Measurements from ENCODE around the gene GPR180. TPM values are rescaled to one million over a fixed set of nuclear protein-coding genes. Genes with fewer than 3 reads are reported as not detected.

The GPR180 gene
- total and polyA plus RNA-seq, 3 experiments from 2014 or later, result 1.9 to 6.9 (median 6.6) TPM

DNA sequence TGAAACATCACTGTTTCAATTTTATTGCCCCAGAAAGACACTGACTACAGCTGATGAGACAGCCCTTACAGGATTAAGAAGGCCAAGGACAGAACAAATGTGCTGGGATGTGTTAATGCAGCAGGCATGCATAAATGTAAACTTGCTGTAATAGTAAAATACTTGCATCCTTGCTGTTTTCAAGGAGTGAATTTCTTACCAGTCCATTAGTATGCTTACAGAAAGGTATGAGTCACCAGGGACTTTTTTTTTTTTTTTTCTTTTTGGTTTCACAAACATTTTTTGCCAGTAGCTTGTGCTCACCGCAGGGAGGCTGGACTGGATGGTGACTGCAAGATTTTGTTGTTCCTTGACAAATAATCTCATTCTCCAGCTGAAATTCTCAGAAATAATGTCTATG, 55.1 kb downstream of the GPR180 start:
- H3K4me3 ChIP-seq (ENCODE audit: low read length), result no peak overlapping the region
- no peaks in the 10 kb centered on the region for H3K27me3 ChIP-seq (ENCODE audit: insufficient read depth, low read length, poor library complexity, severe bottlenecking)
- no peak overlapping the region for H3K27ac ChIP-seq (ENCODE audit: low read depth, low read length)
- H3K36me3 ChIP-seq (ENCODE audit: insufficient read depth, low read length), result no peaks in the 10 kb centered on the region
- peaks cover 12 to 24% of the 10 kb centered on the region in 2 donors for H3K27me3 Mint-ChIP-seq
- no peaks in the 10 kb centered on the region for H3K9me3 ChIP-seq (ENCODE audit: low read length)
- H3K36me3 Mint-ChIP-seq, result peaks cover 0 to 3% (median 0%) of the 10 kb centered on the region in 3 donors
- H3K27ac Mint-ChIP-seq, result peak overlapping the region in 1 of 8 donors; percentile 64
- H3K4me3 Mint-ChIP-seq, result no peak overlapping the region
- DNase-seq, result no peak
- H3K4me1 Mint-ChIP-seq, result no peaks in the 10 kb centered on the region
- ChIA-PET CTCF (no interaction called here), POLR2A (no interaction called here)
- no peaks in the 10 kb centered on the region for H3K9me3 Mint-ChIP-seq
- H3K4me1 ChIP-seq (ENCODE audit: insufficient read depth, low read length), result no peaks in the 10 kb centered on the region

- Mint-ChIP-seq H3K4me3 (no peak overlapping the region), H3K4me1 (no peaks in the 10 kb centered on the region), H3K36me3 (peaks cover 0 to 3% (median 0%) of the 10 kb centered on the region in 3 donors), H3K27ac (no peak overlapping the region), H3K27me3 (peaks cover 13 to 24% of the 10 kb centered on the region in 2 donors), H3K9me3 (no peaks in the 10 kb centered on the region)
- H3K36me3 ChIP-seq (ENCODE audit: insufficient read depth, low read length), result no peaks in the 10 kb centered on the region
- ChIA-PET CTCF (no interaction called here), POLR2A (no interaction called here)
- no peak overlapping the region for H3K27ac ChIP-seq (ENCODE audit: low read depth, low read length)
- DNase-seq, result no peak
- no peaks in the 10 kb centered on the region for H3K9me3 ChIP-seq (ENCODE audit: low read length)
- no peak overlapping the region for H3K4me3 ChIP-seq (ENCODE audit: low read length)
- H3K4me1 ChIP-seq (ENCODE audit: insufficient read depth, low read length), result no peaks in the 10 kb centered on the region
- no peaks in the 10 kb centered on the region for H3K27me3 ChIP-seq (ENCODE audit: insufficient read depth, low read length, poor library complexity, severe bottlenecking)
Measured at GRCh38 chr13:94657167-94657566, 55.5 kb downstream of the GPR180 start.

GRCh38 chr13:94658926-94659597, 57.4 kb downstream of the GPR180 start:
- Mint-ChIP-seq H3K27me3 (peaks cover 13 to 32% of the 10 kb centered on the region in 2 donors), H3K4me1 (peaks cover 0 to 3% (median 0%) of the 10 kb centered on the region in 3 donors), H3K36me3 (peaks cover 0 to 3% (median 0%) of the 10 kb centered on the region in 3 donors), H3K9me3 (no peaks in the 10 kb centered on the region), H3K27ac (no peak overlapping the region), H3K4me3 (no peak overlapping the region)
- Histone ChIP-seq H3K4me1 (ENCODE audit: insufficient read depth, low read length) (no peaks in the 10 kb centered on the region), H3K9me3 (ENCODE audit: low read length) (no peaks in the 10 kb centered on the region), H3K36me3 (ENCODE audit: insufficient read depth, low read length) (no peaks in the 10 kb centered on the region), H3K4me3 (ENCODE audit: low read length) (no peak overlapping the region), H3K27me3 (ENCODE audit: insufficient read depth, low read length, poor library complexity, severe bottlenecking) (no peaks in the 10 kb centered on the region), H3K27ac (ENCODE audit: low read depth, low read length) (no peak overlapping the region)
- ChIA-PET CTCF (interaction anchor here (1.3 kb wide), 1 partner anchor 224 kb away, joined by 3 read pairs; no protein-coding TSS in a partner anchor), POLR2A (no interaction called here)
- no peak for DNase-seq

DNA sequence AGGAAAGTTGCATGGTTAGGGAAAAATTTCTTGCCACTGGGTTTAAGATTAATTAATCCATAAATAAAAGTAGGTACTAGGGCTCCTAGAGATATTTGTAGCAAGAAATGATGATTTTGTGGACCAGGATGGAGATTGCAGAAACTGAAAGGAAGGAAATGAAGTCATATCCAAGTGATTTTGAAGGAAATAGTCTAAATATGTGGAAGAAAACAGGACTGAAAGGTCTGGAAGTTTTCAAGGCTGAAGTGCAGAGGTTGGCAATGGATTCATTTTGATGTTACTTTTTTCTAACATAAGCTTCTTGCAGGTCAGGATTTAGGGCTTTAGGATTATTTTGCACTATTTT, 57.9 kb downstream of the GPR180 start:
- H3K36me3 ChIP-seq (ENCODE audit: insufficient read depth, low read length), result no peaks in the 10 kb centered on the region
- H3K27me3 ChIP-seq (ENCODE audit: insufficient read depth, low read length, poor library complexity, severe bottlenecking), result no peaks in the 10 kb centered on the region
- H3K27ac ChIP-seq (ENCODE audit: low read depth, low read length), result no peak overlapping the region
- H3K27me3 Mint-ChIP-seq, result peaks cover 11 to 33% of the 10 kb centered on the region in 2 donors
- H3K4me1 Mint-ChIP-seq, result peaks cover 0 to 3% (median 0%) of the 10 kb centered on the region in 3 donors
- no peaks in the 10 kb centered on the region for H3K4me1 ChIP-seq (ENCODE audit: insufficient read depth, low read length)
- no peak for DNase-seq
- H3K36me3 Mint-ChIP-seq, result no peaks in the 10 kb centered on the region
- no peaks in the 10 kb centered on the region for H3K9me3 Mint-ChIP-seq
- H3K9me3 ChIP-seq (ENCODE audit: low read length), result no peaks in the 10 kb centered on the region
- H3K27ac Mint-ChIP-seq, result no peak overlapping the region
- no peak overlapping the region for H3K4me3 ChIP-seq (ENCODE audit: low read length)
- ChIA-PET CTCF (interaction anchor here (1.3 kb wide), 1 partner anchor 224 kb away, joined by 3 read pairs; no protein-coding TSS in a partner anchor), POLR2A (no interaction called here)
- H3K4me3 Mint-ChIP-seq, result no peak overlapping the region

DNA sequence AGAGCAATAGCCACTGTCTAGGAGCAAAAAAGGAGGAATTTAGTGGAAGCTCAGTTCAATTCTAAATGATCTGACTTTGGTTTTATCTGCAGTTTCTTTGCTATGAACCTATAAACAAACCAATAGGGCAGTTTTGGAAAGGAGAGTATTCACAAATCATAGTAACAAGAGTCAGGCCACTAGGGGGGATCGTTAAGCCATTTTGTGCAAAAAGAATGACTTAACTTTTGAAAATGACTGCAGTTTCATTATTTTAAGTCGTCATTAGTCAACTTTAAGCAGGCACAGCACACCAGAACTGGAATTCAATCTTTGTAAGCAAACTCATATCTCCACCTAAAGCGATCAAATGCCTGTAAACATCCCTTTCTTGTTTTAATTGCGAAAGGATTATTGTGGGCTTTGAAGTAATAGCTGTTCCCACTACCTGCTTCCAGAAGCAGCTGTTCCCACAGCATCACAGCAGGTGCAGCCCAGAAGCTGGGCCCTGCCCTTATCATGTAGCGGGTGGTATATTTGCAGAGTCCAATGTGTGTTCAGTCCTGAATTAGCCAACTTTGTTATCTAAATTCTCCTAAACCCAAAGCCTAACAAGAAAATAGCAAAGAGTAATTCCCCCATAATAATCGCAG, 59.2 kb downstream of the GPR180 start:
- Histone ChIP-seq H3K36me3 (ENCODE audit: insufficient read depth, low read length) (no peaks in the 10 kb centered on the region), H3K27me3 (ENCODE audit: insufficient read depth, low read length, poor library complexity, severe bottlenecking) (no peaks in the 10 kb centered on the region), H3K27ac (ENCODE audit: low read depth, low read length) (no peak overlapping the region), H3K9me3 (ENCODE audit: low read length) (no peaks in the 10 kb centered on the region), H3K4me1 (ENCODE audit: insufficient read depth, low read length) (no peaks in the 10 kb centered on the region), H3K4me3 (ENCODE audit: low read length) (no peak overlapping the region)
- POLR2A ChIA-PET, result no interaction called here
- H3K27me3 Mint-ChIP-seq, result peaks cover 11 to 43% of the 10 kb centered on the region in 2 donors
- CTCF ChIA-PET, result no interaction called here
- H3K9me3 Mint-ChIP-seq, result no peaks in the 10 kb centered on the region
- no peaks in the 10 kb centered on the region for H3K36me3 Mint-ChIP-seq
- no peak overlapping the region for H3K4me3 Mint-ChIP-seq
- peaks cover 0 to 3% (median 0%) of the 10 kb centered on the region in 3 donors for H3K4me1 Mint-ChIP-seq
- no peak overlapping the region for H3K27ac Mint-ChIP-seq
- no peak for DNase-seq

DNA sequence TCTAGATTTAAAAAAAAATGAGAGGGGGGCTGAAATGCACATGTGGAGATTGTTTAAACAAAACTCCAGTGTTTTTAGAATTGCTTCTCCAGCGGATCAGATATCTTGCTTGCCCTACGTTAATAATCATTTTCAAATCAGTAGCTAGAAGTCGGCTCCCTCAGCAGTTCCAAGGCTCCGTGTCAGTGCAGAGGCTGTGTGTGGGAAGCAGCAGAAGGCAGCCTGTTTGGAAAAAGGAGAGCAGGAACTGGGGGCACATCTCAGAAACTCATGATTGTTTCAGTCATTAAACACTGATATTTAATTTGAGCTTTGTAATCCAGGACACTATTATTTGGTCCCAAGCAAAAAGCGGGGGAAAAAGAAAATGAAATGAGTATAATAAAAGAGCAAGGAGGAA, 59.7 kb downstream of the GPR180 start:
- ChIA-PET CTCF (no interaction called here), POLR2A (no interaction called here)
- Mint-ChIP-seq H3K27ac (no peak overlapping the region), H3K36me3 (no peaks in the 10 kb centered on the region), H3K4me3 (no peak overlapping the region), H3K9me3 (no peaks in the 10 kb centered on the region), H3K27me3 (peaks cover 11 to 49% of the 10 kb centered on the region in 2 donors), H3K4me1 (peaks cover 0 to 3% (median 0%) of the 10 kb centered on the region in 3 donors)
- Histone ChIP-seq H3K36me3 (ENCODE audit: insufficient read depth, low read length) (no peaks in the 10 kb centered on the region), H3K4me1 (ENCODE audit: insufficient read depth, low read length) (no peaks in the 10 kb centered on the region), H3K4me3 (ENCODE audit: low read length) (no peak overlapping the region), H3K9me3 (ENCODE audit: low read length) (no peaks in the 10 kb centered on the region), H3K27ac (ENCODE audit: low read depth, low read length) (no peak overlapping the region), H3K27me3 (ENCODE audit: insufficient read depth, low read length, poor library complexity, severe bottlenecking) (no peaks in the 10 kb centered on the region)
- DNase-seq, result no peak

DNA sequence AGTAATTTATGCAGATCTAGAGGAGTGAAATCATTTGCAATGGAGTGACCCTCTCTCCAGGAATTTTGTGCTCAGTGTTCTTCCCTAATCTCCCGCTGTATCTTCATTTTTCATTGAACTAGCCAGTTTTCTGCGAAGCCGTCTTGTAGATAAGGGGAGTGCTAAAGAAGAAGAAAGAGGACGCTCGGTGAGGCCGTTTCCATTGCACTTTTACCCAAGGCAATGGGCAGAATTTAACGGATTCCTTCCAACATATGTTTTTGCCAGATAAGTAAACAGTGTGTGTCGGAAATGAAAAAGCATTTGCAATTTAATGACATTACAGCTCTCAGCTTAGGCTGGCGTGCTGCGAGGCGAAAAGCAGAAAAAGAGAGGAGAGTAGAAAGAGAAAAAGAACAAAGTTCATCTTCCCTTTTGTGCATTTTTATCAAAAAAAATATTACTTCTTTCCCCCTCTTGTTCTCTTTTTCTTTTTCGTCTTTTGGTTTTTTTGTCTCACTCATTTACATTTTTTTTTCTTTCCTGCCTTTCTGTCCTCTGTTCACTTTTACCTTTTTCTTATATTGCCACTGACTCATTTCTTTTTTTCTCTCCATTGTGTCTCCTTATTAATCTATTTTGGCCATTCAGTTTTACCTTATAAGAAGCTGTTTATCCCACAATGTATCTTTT, 60.8 kb downstream of the GPR180 start:
- H3K27ac ChIP-seq (ENCODE audit: low read depth, low read length), result peak overlapping the region; percentile 18
- no peaks in the 10 kb centered on the region for H3K36me3 ChIP-seq (ENCODE audit: insufficient read depth, low read length)
- H3K36me3 Mint-ChIP-seq, result no peaks in the 10 kb centered on the region
- H3K4me3 Mint-ChIP-seq, result no peak overlapping the region
- no peak overlapping the region for H3K27ac Mint-ChIP-seq
- no peaks in the 10 kb centered on the region for H3K27me3 ChIP-seq (ENCODE audit: insufficient read depth, low read length, poor library complexity, severe bottlenecking)
- no peak for DNase-seq
- peaks cover 0 to 3% (median 0%) of the 10 kb centered on the region in 3 donors for H3K4me1 Mint-ChIP-seq
- H3K27me3 Mint-ChIP-seq, result peaks cover 11 to 59% of the 10 kb centered on the region in 2 donors
- H3K9me3 Mint-ChIP-seq, result peaks cover 0 to 4% (median 0%) of the 10 kb centered on the region in 5 donors
- no peak overlapping the region for H3K4me3 ChIP-seq (ENCODE audit: low read length)
- no peaks in the 10 kb centered on the region for H3K9me3 ChIP-seq (ENCODE audit: low read length)
- CTCF ChIA-PET, result no interaction called here
- POLR2A ChIA-PET, result no interaction called here
- H3K4me1 ChIP-seq (ENCODE audit: insufficient read depth, low read length), result no peaks in the 10 kb centered on the region

GRCh38 chr13:94664889-94665288, 63.2 kb downstream of the GPR180 start:
- ChIA-PET CTCF (no interaction called here), POLR2A (no interaction called here)
- Histone ChIP-seq H3K4me1 (ENCODE audit: insufficient read depth, low read length) (no peaks in the 10 kb centered on the region), H3K4me3 (ENCODE audit: low read length) (no peak overlapping the region), H3K27me3 (ENCODE audit: insufficient read depth, low read length, poor library complexity, severe bottlenecking) (no peaks in the 10 kb centered on the region), H3K27ac (ENCODE audit: low read depth, low read length) (no peak overlapping the region), H3K9me3 (ENCODE audit: low read length) (no peaks in the 10 kb centered on the region), H3K36me3 (ENCODE audit: insufficient read depth, low read length) (no peaks in the 10 kb centered on the region)
- DNase-seq, result no peak
- Mint-ChIP-seq H3K4me1 (peaks cover 0 to 3% (median 0%) of the 10 kb centered on the region in 3 donors), H3K36me3 (no peaks in the 10 kb centered on the region), H3K4me3 (no peak overlapping the region), H3K27me3 (peaks cover 7 to 67% of the 10 kb centered on the region in 2 donors), H3K27ac (peak overlapping the region in 1 of 8 donors; percentile 4), H3K9me3 (peaks cover 0 to 4% (median 0%) of the 10 kb centered on the region in 5 donors)
